Kidney capillary endothelial cell (primary cell): ENCODE data around the gene AGRN.

Experiments
- DNase-seq: peaks from one replicate; pipeline ENCODE4 v3.0.0-alpha.2; 2018; ENCODE audit warnings: low spot score

The AGRN gene

DNA sequence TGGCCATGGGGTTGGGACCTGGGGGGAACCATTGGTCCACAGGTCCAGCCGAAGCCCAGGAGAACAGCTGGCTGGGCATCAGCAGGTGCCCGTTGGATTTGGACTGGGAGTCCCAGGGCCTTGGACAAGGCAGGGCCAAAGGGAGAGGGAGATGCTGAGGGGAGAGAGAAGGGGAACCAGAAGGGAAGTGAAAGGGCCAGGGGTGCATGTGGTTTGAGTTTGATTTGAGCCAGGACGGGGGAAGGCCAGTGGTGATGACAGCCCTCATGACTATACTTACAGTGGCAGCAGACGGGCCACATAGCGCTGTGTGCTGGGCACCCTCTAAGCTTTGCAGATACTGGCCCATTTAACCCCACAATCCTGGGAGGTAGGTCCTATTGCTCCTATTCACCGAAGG, 18.8 kb downstream of the AGRN start:
- DNase-seq = no peak

DNA sequence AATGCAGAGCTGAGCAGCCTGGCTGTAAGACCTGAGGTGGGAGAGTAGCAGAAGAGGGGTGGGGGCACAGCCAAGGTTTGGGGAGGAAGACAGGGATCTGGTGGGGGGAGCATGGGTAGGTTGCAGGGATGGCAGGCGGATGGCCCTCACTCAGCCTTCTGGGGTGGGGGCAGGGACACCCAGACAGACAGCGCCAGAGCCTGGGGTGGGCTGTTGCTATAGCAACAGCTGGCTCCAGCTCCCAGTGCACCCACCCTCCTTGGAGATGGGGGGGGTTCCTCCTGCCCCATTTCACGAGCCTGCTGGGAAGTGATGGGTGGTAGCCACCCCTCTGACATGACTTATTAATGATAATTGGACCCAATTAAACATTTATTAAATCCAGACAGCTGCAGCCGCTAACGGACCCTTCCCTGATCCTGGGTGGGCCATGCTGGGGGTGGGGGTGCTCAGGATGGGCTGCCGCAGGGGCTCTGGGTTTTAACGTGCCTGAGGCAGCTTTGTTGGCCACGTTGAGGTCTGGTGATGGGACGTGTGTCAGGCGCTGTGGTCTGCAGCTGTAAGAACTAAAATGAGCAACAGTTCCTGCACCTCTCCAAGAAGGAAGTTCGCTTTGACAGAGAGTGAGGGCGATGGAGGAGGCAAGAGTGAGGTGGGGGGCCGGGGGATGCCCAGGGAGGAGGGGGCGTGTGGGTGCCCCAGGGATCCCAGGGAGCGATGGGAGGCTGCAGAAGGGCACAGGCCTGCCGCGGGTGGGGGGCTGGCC, 19.4 kb downstream of the AGRN start:
- DNase-seq = no peak

DNA sequence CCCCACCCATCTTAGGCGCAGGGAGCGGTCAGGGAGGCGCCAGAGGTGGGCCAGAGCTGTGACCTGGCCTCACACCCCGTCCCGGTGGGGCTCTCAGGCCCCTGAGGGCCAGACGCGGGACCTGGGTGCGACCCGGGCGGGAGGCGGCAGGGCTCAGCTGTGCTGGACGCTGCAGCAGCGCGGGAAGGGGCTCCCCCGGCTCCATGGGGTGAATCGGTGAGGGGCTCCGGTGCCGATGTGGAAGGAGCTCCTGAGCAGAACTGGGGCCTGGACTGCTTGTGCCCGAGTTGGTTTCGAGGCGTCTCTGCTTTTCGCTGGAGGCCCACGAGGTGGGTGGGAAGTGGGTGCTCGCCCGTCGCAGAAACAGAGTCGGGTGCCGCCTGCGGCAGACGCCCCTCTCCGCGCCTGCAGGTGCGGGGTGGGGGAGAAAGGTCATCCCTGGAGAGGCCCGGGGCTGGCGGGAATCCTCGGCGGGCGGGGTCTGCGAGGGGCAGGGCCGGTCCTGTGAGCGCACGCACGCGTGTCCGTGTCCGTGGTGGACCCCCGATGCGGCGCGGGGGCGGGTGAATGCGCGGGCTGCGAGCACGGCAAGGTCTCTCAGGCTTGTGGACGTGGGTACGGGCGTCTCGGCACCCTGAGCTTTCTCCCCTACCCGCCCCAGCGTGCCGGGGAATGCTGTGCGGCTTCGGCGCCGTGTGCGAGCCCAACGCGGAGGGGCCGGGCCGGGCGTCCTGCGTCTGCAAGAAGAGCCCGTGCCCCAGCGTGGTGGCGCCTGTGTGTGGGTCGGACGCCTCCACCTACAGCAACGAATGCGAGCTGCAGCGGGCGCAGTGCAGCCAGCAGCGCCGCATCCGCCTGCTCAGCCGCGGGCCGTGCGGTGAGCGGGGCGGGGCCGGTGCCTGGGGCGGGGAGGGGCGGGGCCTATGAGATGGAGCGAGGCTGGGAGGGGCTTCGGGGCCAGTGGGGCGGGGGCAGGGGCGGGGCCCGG, 20.4 kb downstream of the AGRN start:
- DNase-seq = peak; percentile 69

DNA sequence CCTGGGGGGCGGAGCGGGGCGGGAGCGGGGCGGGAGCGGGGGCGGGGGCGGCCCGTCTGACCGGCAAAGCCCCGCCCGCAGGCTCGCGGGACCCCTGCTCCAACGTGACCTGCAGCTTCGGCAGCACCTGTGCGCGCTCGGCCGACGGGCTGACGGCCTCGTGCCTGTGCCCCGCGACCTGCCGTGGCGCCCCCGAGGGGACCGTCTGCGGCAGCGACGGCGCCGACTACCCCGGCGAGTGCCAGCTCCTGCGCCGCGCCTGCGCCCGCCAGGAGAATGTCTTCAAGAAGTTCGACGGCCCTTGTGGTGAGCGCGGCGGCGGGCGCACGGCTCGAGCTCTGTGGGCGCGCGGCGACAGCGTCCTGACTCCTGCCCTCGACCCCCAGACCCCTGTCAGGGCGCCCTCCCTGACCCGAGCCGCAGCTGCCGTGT, 21.2 kb downstream of the AGRN start:
- no peak for DNase-seq

DNA sequence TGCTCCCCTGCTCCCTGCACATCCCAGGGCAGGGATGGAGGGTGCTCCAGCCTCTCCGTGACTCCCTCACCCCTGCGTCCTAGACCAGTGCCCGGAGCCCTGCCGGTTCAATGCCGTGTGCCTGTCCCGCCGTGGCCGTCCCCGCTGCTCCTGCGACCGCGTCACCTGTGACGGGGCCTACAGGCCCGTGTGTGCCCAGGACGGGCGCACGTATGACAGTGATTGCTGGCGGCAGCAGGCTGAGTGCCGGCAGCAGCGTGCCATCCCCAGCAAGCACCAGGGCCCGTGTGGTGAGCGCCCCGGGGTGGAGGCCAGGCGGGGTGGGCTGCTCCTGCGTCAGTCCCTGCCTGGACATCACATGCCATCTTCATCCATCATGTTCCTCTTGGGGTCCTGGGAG, 22.0 kb downstream of the AGRN start:
- DNase-seq = no peak

DNA sequence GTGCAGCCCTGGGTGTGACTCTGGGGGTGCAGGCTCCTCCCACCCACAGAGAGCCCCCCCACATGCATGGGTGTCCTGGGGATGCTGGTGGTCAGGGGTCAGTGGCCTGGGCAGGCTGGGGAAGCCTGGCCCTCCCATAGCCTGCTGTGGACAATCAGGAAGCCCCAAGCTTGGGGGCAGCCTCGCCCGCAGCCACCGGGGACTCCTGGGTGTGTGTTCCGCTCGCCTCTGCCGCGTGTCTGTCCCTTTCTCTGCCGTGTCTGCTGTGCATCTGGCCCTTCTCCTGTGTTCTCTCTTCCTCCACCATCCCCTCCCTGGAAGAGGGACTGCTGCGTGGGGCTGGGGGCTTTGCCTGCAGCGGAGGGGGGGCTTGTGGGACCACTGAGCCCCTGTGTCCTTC, 22.9 kb downstream of the AGRN start:
- no peak for DNase-seq

DNA sequence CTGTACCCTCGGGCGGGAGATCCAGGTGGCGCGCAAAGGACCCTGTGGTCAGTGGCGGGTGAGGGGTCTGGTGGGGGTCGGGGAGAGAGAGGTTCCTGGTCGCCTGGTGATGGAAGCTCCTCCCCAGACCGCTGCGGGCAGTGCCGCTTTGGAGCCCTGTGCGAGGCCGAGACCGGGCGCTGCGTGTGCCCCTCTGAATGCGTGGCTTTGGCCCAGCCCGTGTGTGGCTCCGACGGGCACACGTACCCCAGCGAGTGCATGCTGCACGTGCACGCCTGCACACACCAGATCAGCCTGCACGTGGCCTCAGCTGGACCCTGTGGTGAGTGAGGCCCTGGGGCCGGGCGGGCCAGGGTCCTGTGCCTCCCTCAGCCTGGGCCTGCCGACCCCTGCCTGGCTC, 23.5 kb downstream of the AGRN start:
- no peak for DNase-seq

DNA sequence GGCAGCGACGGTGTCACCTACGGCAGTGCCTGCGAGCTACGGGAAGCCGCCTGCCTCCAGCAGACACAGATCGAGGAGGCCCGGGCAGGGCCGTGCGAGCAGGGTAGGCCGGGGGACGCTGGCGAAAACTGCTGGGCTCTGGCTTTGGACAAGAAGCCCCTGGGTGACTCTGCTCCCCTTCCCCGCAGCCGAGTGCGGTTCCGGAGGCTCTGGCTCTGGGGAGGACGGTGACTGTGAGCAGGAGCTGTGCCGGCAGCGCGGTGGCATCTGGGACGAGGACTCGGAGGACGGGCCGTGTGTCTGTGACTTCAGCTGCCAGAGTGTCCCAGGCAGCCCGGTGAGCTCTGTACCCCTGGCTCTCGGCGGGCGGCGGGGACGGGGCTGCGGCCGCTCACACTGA, 24.0 kb downstream of the AGRN start:
- DNase-seq = no peak

DNA sequence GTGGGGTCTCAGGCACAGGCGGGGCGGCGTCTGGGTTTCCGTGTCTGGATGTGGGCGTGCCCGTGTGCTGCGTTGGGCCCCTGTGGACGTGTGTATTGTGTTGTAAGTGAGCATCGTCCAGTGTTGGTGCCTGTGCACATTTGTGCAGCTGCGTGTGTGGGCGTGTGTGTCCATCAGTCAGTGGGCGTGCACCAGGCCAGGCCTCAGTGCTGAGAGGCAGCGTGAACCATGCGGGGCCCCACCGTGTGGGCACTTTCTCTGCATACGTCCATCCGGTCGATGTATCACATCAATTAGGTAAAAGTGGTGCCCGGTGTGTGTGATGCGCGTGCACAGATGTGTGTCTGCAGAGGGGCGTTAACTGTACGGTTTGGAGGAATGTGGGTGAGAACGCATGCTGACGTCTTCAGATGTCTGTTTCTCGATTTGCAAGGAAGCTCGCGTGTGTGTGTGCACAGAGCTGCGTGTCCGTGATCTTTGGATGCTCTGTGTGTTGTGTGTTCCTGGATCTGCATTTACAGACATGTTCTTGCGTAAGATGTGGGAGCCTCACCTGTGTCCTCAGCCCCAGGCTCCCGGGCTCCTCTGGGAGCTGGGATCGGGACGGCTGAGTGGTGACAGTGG, 24.6 kb downstream of the AGRN start:
- no peak for DNase-seq

DNA sequence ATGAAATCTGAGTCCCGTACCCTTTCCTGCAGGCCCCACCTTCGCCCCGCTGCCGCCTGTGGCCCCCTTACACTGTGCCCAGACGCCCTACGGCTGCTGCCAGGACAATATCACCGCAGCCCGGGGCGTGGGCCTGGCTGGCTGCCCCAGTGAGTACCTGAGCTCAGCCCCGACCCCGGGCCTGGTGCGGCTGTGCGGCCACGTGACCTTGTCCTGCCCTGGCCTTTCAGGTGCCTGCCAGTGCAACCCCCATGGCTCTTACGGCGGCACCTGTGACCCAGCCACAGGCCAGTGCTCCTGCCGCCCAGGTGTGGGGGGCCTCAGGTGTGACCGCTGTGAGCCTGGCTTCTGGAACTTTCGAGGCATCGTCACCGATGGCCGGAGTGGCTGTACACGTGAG, 25.2 kb downstream of the AGRN start:
- DNase-seq = no peak

DNA sequence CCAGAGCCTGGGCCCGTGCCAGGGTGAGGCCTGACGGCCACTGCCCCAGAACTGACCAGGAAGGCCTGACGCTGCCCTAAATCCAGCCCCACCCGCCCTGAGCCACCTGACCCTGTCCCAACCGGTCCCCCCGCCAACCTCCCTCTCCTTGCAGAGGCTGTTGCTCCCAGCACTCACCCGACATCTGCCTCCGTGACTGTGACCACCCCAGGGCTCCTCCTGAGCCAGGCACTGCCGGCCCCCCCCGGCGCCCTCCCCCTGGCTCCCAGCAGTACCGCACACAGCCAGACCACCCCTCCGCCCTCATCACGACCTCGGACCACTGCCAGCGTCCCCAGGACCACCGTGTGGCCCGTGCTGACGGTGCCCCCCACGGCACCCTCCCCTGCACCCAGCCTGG, 26.3 kb downstream of the AGRN start:
- no peak for DNase-seq

DNA sequence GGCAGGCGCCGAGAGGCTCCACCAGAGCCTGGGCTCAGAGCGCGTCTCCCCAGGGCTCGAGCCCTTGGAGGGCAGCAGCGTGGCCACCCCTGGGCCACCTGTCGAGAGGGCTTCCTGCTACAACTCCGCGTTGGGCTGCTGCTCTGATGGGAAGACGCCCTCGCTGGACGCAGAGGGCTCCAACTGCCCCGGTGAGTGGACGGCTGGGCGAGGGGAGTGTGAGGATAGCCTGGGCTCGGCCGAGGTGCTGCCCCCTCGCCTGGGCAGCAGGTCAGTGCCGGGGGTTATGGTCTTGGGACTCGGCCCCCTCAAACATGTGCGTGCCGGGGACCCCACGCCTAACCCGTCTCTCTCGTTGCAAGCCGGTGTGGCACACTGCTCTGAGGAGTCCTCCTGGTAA, 26.8 kb downstream of the AGRN start:
- DNase-seq = no peak

DNA sequence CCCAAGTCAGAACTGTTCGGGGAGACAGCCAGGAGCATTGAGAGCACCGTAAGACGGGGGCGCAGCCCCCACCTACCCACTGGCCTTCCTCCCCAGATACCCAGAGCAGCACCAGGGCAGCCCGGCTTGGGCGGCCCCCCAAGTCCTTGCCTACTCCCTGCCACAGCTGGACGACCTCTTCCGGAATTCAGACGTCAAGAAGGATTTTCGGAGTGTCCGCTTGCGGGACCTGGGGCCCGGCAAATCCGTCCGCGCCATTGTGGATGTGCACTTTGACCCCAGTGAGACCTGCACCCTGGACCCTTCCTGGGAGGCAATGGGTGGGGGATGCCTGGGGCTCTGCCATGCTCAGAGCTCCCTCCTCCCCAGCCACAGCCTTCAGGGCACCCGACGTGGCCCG, 27.5 kb downstream of the AGRN start:
- DNase-seq = no peak

DNA sequence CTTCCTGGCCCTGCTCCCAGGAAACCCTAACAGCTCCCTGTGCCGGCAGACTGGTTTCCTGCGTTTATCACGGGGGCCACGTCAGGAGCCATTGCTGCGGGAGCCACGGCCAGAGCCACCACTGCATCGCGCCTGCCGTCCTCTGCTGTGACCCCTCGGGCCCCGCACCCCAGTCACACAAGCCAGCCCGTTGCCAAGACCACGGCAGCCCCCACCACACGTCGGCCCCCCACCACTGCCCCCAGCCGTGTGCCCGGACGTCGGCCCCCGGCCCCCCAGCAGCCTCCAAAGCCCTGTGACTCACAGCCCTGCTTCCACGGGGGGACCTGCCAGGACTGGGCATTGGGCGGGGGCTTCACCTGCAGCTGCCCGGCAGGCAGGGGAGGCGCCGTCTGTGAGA, 28.0 kb downstream of the AGRN start:
- no peak for DNase-seq

DNA sequence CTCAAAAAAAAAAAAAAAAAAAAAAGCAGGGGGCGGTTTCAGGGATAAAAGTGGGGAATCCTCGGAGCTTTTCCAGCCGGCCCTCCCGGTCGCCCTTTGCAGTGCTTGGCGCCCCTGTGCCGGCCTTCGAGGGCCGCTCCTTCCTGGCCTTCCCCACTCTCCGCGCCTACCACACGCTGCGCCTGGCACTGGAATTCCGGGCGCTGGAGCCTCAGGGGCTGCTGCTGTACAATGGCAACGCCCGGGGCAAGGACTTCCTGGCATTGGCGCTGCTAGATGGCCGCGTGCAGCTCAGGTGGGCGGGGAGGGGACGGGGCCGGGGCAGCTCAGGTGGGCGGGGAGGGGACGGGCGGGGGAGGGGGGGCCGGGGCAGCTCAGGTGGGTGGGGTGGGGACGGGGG, 28.8 kb downstream of the AGRN start:
- DNase-seq = no peak

DNA sequence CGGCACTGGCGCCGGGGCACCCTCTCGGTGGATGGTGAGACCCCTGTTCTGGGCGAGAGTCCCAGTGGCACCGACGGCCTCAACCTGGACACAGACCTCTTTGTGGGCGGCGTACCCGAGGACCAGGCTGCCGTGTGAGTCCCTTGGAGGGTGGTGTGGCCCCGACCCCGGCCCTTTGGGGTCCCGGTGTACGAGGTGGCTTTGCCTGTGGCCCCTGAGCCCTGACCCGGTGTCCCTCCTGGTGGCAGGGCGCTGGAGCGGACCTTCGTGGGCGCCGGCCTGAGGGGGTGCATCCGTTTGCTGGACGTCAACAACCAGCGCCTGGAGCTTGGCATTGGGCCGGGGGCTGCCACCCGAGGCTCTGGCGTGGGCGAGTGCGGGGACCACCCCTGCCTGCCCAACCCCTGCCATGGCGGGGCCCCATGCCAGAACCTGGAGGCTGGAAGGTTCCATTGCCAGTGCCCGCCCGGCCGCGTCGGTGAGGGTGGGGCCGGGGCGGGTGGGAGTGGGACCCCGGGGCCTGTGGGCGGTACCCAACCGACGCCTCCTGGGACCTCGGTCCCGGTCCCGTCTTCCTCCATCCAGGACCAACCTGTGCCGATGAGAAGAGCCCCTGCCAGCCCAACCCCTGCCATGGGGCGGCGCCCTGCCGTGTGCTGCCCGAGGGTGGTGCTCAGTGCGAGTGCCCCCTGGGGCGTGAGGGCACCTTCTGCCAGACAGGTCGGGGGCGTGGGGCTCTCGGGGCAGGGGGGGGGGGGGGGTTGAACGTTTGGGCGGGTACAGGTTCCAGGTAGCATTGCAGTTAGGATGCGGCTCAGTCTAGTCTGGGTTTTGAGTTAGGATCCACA, 29.6 kb downstream of the AGRN start:
- DNase-seq = no peak

DNA sequence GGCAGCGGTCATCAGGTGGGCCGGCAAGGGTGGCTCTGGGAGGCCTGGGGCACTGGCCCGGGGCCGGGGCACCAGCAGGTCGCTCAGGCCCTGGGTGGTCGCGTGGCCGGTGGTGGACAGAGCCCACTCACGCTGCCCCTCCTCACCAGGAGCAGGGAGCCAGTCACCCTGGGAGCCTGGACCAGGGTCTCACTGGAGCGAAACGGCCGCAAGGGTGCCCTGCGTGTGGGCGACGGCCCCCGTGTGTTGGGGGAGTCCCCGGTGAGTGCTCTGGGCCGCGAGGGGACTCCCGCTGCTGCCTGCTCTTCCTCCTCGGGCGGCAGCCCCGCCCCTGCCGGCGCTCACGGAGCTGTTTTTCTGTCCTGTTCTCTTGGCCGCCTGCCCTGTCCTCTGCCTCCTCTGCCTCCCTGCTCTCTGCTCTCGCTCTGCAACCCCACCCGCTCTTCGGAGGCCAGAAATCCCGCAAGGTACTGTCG, 30.7 kb downstream of the AGRN start:
- DNase-seq = no peak

DNA sequence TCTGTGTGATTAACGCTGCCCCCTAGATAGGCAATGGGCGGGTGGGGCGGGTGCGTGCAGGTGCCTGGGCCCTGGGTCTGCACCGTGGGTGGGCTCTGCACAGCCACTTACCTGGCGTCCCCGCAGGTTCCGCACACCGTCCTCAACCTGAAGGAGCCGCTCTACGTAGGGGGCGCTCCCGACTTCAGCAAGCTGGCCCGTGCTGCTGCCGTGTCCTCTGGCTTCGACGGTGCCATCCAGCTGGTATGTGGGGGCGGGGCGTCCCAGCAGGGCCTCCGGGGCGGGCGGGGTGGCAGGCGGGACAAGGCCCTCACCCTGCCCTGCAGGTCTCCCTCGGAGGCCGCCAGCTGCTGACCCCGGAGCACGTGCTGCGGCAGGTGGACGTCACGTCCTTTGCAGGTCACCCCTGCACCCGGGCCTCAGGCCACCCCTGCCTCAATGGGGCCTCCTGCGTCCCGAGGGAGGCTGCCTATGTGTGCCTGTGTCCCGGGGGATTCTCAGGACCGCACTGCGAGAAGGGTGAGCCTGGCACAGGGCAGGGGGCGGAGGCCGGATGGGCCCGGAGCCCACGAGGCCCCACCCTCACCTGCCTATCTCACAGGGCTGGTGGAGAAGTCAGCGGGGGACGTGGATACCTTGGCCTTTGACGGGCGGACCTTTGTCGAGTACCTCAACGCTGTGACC, 31.3 kb downstream of the AGRN start:
- DNase-seq = no peak

DNA sequence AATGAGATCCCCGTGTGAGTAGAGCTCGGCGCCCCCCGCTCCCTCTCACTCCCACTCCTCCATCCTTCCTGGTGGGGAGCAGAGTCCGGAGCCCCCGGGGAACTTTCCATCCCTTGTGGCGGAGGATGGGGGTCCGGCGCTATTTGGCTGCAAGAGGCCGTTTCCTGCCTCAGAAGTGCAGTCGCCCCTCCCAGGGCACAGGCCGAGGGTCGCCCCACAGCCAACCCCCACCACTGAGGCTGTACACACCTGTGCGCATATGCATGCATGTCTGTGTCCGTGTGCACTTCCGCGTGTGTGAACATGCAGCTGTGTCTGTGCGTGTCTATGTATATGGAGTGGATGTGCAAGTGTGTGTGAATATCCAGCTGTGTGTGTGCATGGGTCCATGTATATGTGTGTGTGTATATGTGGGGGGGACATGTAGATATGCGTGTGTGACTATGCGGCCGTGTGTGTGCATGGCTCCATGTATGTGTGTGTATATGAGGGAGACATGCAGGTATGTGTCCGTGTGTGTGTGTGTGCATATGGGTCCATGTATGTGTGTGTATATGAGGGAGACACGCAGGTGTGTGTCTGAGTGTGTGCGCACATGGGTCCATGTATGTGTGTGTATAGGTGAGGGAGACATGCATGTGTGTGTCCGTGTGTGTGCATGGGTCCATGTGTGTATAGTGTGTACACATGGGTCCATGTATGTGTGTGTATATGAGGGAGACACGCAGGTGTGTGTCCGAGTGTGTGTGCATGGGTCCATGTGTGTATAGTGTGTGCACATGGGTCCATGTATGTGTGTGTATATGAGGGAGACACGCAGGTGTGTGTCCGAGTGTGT, 32.3 kb downstream of the AGRN start:
- no peak for DNase-seq

DNA sequence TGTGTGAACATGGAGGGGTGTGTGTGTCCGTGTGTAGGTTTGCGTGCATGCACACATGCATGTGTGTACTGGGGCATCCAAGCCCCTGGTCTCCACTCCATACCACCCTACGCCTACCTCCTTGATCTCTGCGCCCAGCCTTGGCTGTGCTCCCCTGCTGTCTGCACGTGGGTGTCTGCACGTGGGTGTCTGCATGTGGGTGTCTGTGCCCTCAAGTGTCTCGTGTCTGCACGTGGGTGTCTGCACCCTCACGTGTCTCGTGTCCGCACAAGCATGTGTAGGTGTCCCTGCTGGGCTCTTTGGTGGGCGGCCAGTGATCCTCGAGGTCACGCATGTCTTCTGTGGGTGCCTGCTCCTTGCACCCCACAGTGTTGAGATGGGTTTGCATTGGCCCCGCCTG, 33.1 kb downstream of the AGRN start:
- no peak for DNase-seq
